Mesenchymal stem cell (in vitro differentiated cells and primary cell): Measurements from ENCODE around the gene FAF1.
A peak's percentile ranks its signal among the peaks of the same experiment; 100 is the strongest.

Experiments used
- DNase-seq: peaks from one replicate; pipeline ENCODE4 v3.0.0-alpha.2; 2013
- H2AFZ ChIP-seq: one replicate; pipeline ENCODE4 v1.6.1; 2013; ENCODE audit warnings: low read depth, mild to moderate bottlenecking, control low read depth, inconsistent platforms, low read length, moderate library complexity
- H2AK5ac ChIP-seq: 2 replicates; pipeline ENCODE4 v1.6.1; 2013; ENCODE audit warnings: low read length, moderate library complexity, mild to moderate bottlenecking, inconsistent platforms; ENCODE audit not compliant: severe bottlenecking
- H2BK120ac ChIP-seq: one replicate; pipeline ENCODE4 v1.6.1; 2013; ENCODE audit warnings: low read depth, mild to moderate bottlenecking, inconsistent platforms, low read length, moderate library complexity
- H2BK12ac ChIP-seq, 2 experiments: one replicate each; pipeline ENCODE4 v1.6.1; 2013; ENCODE audit warnings: inconsistent platforms in 2 of 2, low read length in 2 of 2, mild to moderate bottlenecking in 2 of 2, moderate library complexity in 2 of 2, control low read depth in 1 of 2
- H2BK15ac ChIP-seq: one replicate; pipeline ENCODE4 v1.6.1; 2013; ENCODE audit warnings: mild to moderate bottlenecking, low read depth, inconsistent platforms; ENCODE audit not compliant: poor library complexity, severe bottlenecking
- H2BK5ac ChIP-seq: 2 replicates; pipeline ENCODE4 v1.6.1; 2013; ENCODE audit warnings: low read depth, mild to moderate bottlenecking, low read length, control low read depth, inconsistent platforms; ENCODE audit not compliant: poor library complexity, severe bottlenecking
- H3K14ac ChIP-seq, 2 experiments: one replicate each; pipeline ENCODE4 v1.6.1; 2013; ENCODE audit warnings: inconsistent platforms in 2 of 2, low read length in 2 of 2, control low read depth in 1 of 2, mild to moderate bottlenecking in 1 of 2, moderate library complexity in 1 of 2
- H3K18ac ChIP-seq, 2 experiments: one replicate each; pipeline ENCODE4 v1.6.1; 2013; ENCODE audit warnings: inconsistent platforms in 2 of 2, low read length in 2 of 2, control low read depth in 1 of 2, low read depth in 1 of 2, mild to moderate bottlenecking in 1 of 2
- H3K23ac ChIP-seq, 2 experiments: one replicate each; pipeline ENCODE4 v1.6.1; 2013; ENCODE audit warnings: inconsistent platforms in 2 of 2, low read length in 2 of 2, mild to moderate bottlenecking in 2 of 2, moderate library complexity in 2 of 2, control low read depth in 1 of 2
- H3K27ac ChIP-seq: 2 replicates; pipeline ENCODE4 v1.5.1; 2013; ENCODE audit warnings: mild to moderate bottlenecking, moderate library complexity, low read length, control low read depth, inconsistent platforms; ENCODE audit not compliant: poor library complexity, severe bottlenecking
- H3K27me3 ChIP-seq, 2 experiments: 2 replicates each; pipeline versions ENCODE4 v1.6.1 to v1.7.0; 2013; ENCODE audit warnings: low read length in 2 of 2, mild to moderate bottlenecking in 2 of 2, moderate library complexity in 2 of 2, control low read depth in 1 of 2, inconsistent platforms in 1 of 2; ENCODE audit not compliant: control insufficient read depth in 1 of 2, insufficient read depth in 1 of 2
- H3K36me3 ChIP-seq, 2 experiments: 2 replicates each; pipeline versions ENCODE4 v1.6.1 to v1.7.0; 2013; ENCODE audit warnings: low read length in 2 of 2, control low read depth in 1 of 2, inconsistent platforms in 1 of 2, low read depth in 1 of 2, mild to moderate bottlenecking in 1 of 2; ENCODE audit not compliant: insufficient read depth in 2 of 2, control insufficient read depth in 1 of 2
- H3K4ac ChIP-seq, 2 experiments: one replicate each; pipeline ENCODE4 v1.6.1; 2013; ENCODE audit warnings: inconsistent platforms in 2 of 2, low read length in 2 of 2, mild to moderate bottlenecking in 2 of 2, moderate library complexity in 2 of 2, control low read depth in 1 of 2, low read depth in 1 of 2
- H3K4me1 ChIP-seq: 2 replicates; pipeline ENCODE4 v1.6.1; 2013; ENCODE audit warnings: low read depth, low read length, control low read depth; ENCODE audit not compliant: control insufficient read depth, insufficient read depth
- H3K4me2 ChIP-seq: 2 replicates; pipeline ENCODE4 v1.6.1; 2013; ENCODE audit warnings: low read length, mild to moderate bottlenecking, inconsistent platforms; ENCODE audit not compliant: poor library complexity, severe bottlenecking
- H3K4me3 ChIP-seq, 2 experiments: 2 replicates each; pipeline versions ENCODE4 v1.5.1 to v1.7.0; 2013; ENCODE audit warnings: low read length in 2 of 2, mild to moderate bottlenecking in 2 of 2, control low read depth in 1 of 2, low read depth in 1 of 2; ENCODE audit not compliant: insufficient read depth in 1 of 2
- H3K79me1 ChIP-seq: replicated peaks from 2 replicates; pipeline ENCODE4 v1.6.1; 2013; ENCODE audit warnings: mild to moderate bottlenecking, control low read depth, low read length, inconsistent platforms; ENCODE audit not compliant: poor library complexity, severe bottlenecking
- H3K9ac ChIP-seq: 2 replicates; pipeline ENCODE4 v1.7.0; 2013; ENCODE audit warnings: mild to moderate bottlenecking, low read length, moderate library complexity
- H3K9me3 ChIP-seq: 2 replicates; pipeline ENCODE4 v1.7.0; 2013; ENCODE audit warnings: mild to moderate bottlenecking, low read length; ENCODE audit not compliant: control insufficient read depth
- H4K8ac ChIP-seq: one replicate; pipeline ENCODE4 v1.6.1; 2013; ENCODE audit warnings: inconsistent platforms, mild to moderate bottlenecking, low read length, moderate library complexity
- H4K91ac ChIP-seq: one replicate; pipeline ENCODE4 v1.6.1; 2013; ENCODE audit warnings: mild to moderate bottlenecking, low read length, inconsistent platforms
- WGBS: methylation state at CpG from one replicate; pipeline ENCODE4 v1.1.7; 2013; ENCODE audit warnings: mixed read lengths; 5-methylcytosine and 5-hydroxymethylcytosine counted together

Gene FAF1

GRCh38 chr1:50853325-50853724 lies 106.7 kb downstream of the FAF1 start:
- H2BK120ac ChIP-seq, result no peak overlapping the region
- no peak overlapping the region for H3K23ac ChIP-seq
- H3K18ac ChIP-seq, result no peak overlapping the region
- no peak for DNase-seq
- no peak overlapping the region for H3K27ac ChIP-seq
- H3K4ac ChIP-seq, result no peak overlapping the region
- no peak overlapping the region for H2BK5ac ChIP-seq
- no peak overlapping the region for H3K4me3 ChIP-seq
- no peak overlapping the region for H3K4me2 ChIP-seq
- peak overlapping the region; percentile 21 for H3K9ac ChIP-seq
- no peak overlapping the region for H4K91ac ChIP-seq
- no peak overlapping the region for H4K8ac ChIP-seq
- H3K9me3 ChIP-seq, result no peaks in the 10 kb centered on the region
- no peaks in the 10 kb centered on the region for H3K27me3 ChIP-seq
- H3K14ac ChIP-seq, result no peak overlapping the region
- H3K79me1 ChIP-seq, result peaks cover 11% of the 10 kb centered on the region
- H2BK12ac ChIP-seq, result no peak overlapping the region
- no peaks in the 10 kb centered on the region for H3K36me3 ChIP-seq
- H3K4me1 ChIP-seq, result no peaks in the 10 kb centered on the region
- no peak overlapping the region for H2BK15ac ChIP-seq
- no peak overlapping the region for H2AK5ac ChIP-seq
- WGBS, result no CpG with 5 or more reads among the region's 3 CpGs
- no peak overlapping the region for H2AFZ ChIP-seq

- Histone ChIP-seq H3K79me1 (peaks cover 10% of the 10 kb centered on the region), H4K8ac (no peak overlapping the region), H3K27ac (no peak overlapping the region), H2BK5ac (no peak overlapping the region), H3K9me3 (no peaks in the 10 kb centered on the region), H2AFZ (no peak overlapping the region), H3K4me3 (no peak overlapping the region), H3K4me2 (no peak overlapping the region), H3K36me3 (no peaks in the 10 kb centered on the region), H3K4ac (no peak overlapping the region), H3K27me3 (no peaks in the 10 kb centered on the region), H3K18ac (no peak overlapping the region), H2BK15ac (no peak overlapping the region), H2BK12ac (no peak overlapping the region), H2AK5ac (no peak overlapping the region), H4K91ac (no peak overlapping the region), H2BK120ac (no peak overlapping the region), H3K9ac (peak overlapping the region; percentile 21), H3K23ac (no peak overlapping the region), H3K14ac (no peak overlapping the region), H3K4me1 (no peaks in the 10 kb centered on the region)
- no peak for DNase-seq
- no CpG with 5 or more reads among the region's 1 CpG for WGBS
Observed at GRCh38 chr1:50852889-50853288, 107.2 kb downstream of the FAF1 start.

- no peaks in the 10 kb centered on the region for H3K27me3 ChIP-seq
- DNase-seq, result no peak
- H3K4me1 ChIP-seq, result no peaks in the 10 kb centered on the region
- WGBS, result 100% methylated on average over 1 of the region's 1 CpG
- no peak overlapping the region for H2AFZ ChIP-seq
- H3K4ac ChIP-seq, result no peak overlapping the region
- H3K18ac ChIP-seq, result no peak overlapping the region
- H2AK5ac ChIP-seq, result no peak overlapping the region
- no peak overlapping the region for H4K8ac ChIP-seq
- H3K9ac ChIP-seq, result no peak overlapping the region
- H2BK12ac ChIP-seq, result no peak overlapping the region
- no peak overlapping the region for H2BK15ac ChIP-seq
- H3K36me3 ChIP-seq, result no peaks in the 10 kb centered on the region
- no peak overlapping the region for H3K4me2 ChIP-seq
- no peak overlapping the region for H3K23ac ChIP-seq
- no peak overlapping the region for H3K27ac ChIP-seq
- peaks cover 10% of the 10 kb centered on the region for H3K79me1 ChIP-seq
- no peak overlapping the region for H2BK5ac ChIP-seq
- H3K4me3 ChIP-seq, result no peak overlapping the region
- no peak overlapping the region for H4K91ac ChIP-seq
- H2BK120ac ChIP-seq, result no peak overlapping the region
- H3K9me3 ChIP-seq, result peaks cover 4% of the 10 kb centered on the region
- H3K14ac ChIP-seq, result no peak overlapping the region
Observed at GRCh38 chr1:50851466-50851865, 108.6 kb downstream of the FAF1 start.

GRCh38 chr1:50851034-50851433 lies 109.0 kb downstream of the FAF1 start:
- no peak overlapping the region for H2BK120ac ChIP-seq
- H4K8ac ChIP-seq, result no peak overlapping the region
- H3K27me3 ChIP-seq, result no peaks in the 10 kb centered on the region
- no peak overlapping the region for H2AFZ ChIP-seq
- peaks cover 10% of the 10 kb centered on the region for H3K79me1 ChIP-seq
- H3K4ac ChIP-seq, result no peak overlapping the region
- H3K4me1 ChIP-seq, result no peaks in the 10 kb centered on the region
- peaks cover 4% of the 10 kb centered on the region for H3K9me3 ChIP-seq
- H3K23ac ChIP-seq, result no peak overlapping the region
- H2BK15ac ChIP-seq, result no peak overlapping the region
- H3K4me2 ChIP-seq, result no peak overlapping the region
- 100% methylated on average over 7 of the region's 7 CpGs for WGBS
- no peak overlapping the region for H2AK5ac ChIP-seq
- no peak overlapping the region for H2BK12ac ChIP-seq
- H3K14ac ChIP-seq, result no peak overlapping the region
- no peaks in the 10 kb centered on the region for H3K36me3 ChIP-seq
- H3K9ac ChIP-seq, result no peak overlapping the region
- H2BK5ac ChIP-seq, result no peak overlapping the region
- H3K4me3 ChIP-seq, result no peak overlapping the region
- H4K91ac ChIP-seq, result no peak overlapping the region
- no peak for DNase-seq
- H3K27ac ChIP-seq, result no peak overlapping the region
- no peak overlapping the region for H3K18ac ChIP-seq
